ENCODE measurements around the gene LPP. TPM values are rescaled to one million over a fixed set of nuclear protein-coding genes. Genes with fewer than 3 reads are reported as not detected.

The LPP gene
- polyA plus RNA-seq, 3 donors: 14.1 to 23.2 (median 15.3) TPM

GRCh38 chr3:188431040-188431439 lies 277.1 kb downstream of the LPP start:
- Histone ChIP-seq H3K4me3 (replicated peaks in 1 of 3; ENCODE audit: low read depth in 2 of 3, low read length in 3 of 3) (peak overlapping the region in 1 of 3 experiments; percentile 15), H3K9ac (ENCODE audit: insufficient read depth, low read length, poor library complexity, severe bottlenecking) (no peak overlapping the region), H3K9me3 (replicated peaks in 1 of 2; ENCODE audit: control insufficient read depth in 1 of 2, insufficient read depth in 1 of 2, low read length in 2 of 2) (no peaks in the 10 kb centered on the region), H3K4me1 (ENCODE audit: control insufficient read depth in 1 of 2, insufficient read depth in 2 of 2, low read length in 2 of 2) (peaks cover 67 to 89% of the 10 kb centered on the region in 2 donors), H3K27me3 (ENCODE audit: control insufficient read depth in 2 of 2, insufficient read depth in 2 of 2, low read length in 2 of 2) (no peaks in the 10 kb centered on the region), H3K4me2 (replicated peaks; ENCODE audit: extremely low read depth, low read length, poor library complexity, severe bottlenecking) (no peak overlapping the region), H3K36me3 (replicated peaks in 1 of 2; ENCODE audit: control insufficient read depth in 1 of 2, insufficient read depth in 2 of 2, low read length in 2 of 2) (no peaks in the 10 kb centered on the region), H2AFZ (ENCODE audit: insufficient read depth, low read depth, low read length, poor library complexity, severe bottlenecking) (no peak overlapping the region), H3K27ac (ENCODE audit: low read depth in 1 of 2, low read length in 2 of 2) (peak overlapping the region; percentile 54 to 94), H4K20me1 (ENCODE audit: insufficient read depth, low read length) (no peaks in the 10 kb centered on the region), H3K79me2 (ENCODE audit: insufficient read depth, low read length) (peaks cover 5% of the 10 kb centered on the region)
- intact Hi-C loops (cut with micrococcal nuclease): loop anchor here (2.0 to 10.0 kb wide), 6 partner anchors 134 to 689 kb away; partner anchors contain the start of gene BCL6 (in 1 of the 2)
- no CpG with 5 or more reads among the region's 5 CpGs for WGBS (ENCODE audit: insufficient coverage)
- H3K27ac Mint-ChIP-seq: peak overlapping the region; percentile 98 to 100 (median 100)
- no peak for TF ChIP-seq CTCF (IDR thresholded peaks at IDR 0.05)
- peaks cover 71% of the 10 kb centered on the region for H3K4me1 Mint-ChIP-seq
- H3K36me3 Mint-ChIP-seq: peaks cover 12% of the 10 kb centered on the region in 2 donors
- no peaks in the 10 kb centered on the region for H3K27me3 Mint-ChIP-seq (ENCODE audit: low read depth in 3 of 3)
- peaks cover 2 to 11% (median 4%) of the 10 kb centered on the region in 7 donors for H3K9me3 Mint-ChIP-seq
- peak overlapping the region in 1 of 2 donors; percentile 48 for H3K4me3 Mint-ChIP-seq
- DNase-seq: peak in 1 of 3 donors; percentile 23

GRCh38 chr3:188431553-188431952 lies 277.6 kb downstream of the LPP start:
- Mint-ChIP-seq H3K27me3 (ENCODE audit: low read depth in 3 of 3) (no peaks in the 10 kb centered on the region), H3K4me1 (peaks cover 71% of the 10 kb centered on the region), H3K36me3 (peaks cover 14 to 15% of the 10 kb centered on the region in 2 donors), H3K4me3 (peak overlapping the region in 1 of 2 donors; percentile 64), H3K9me3 (peaks cover 0 to 10% (median 2%) of the 10 kb centered on the region in 7 donors), H3K27ac (peak overlapping the region; percentile 98 to 100 (median 100))
- intact Hi-C loops (cut with micrococcal nuclease): loop anchor here (2.0 to 10.0 kb wide), 6 partner anchors 134 to 689 kb away; partner anchors contain the start of gene BCL6 (in 1 of the 2)
- TF ChIP-seq CTCF (IDR thresholded peaks at IDR 0.05): no peak
- H3K4me3 ChIP-seq (replicated peaks in 1 of 3; ENCODE audit: low read depth in 2 of 3, low read length in 3 of 3): peak overlapping the region in 1 of 3 experiments; percentile 60
- no CpG with 5 or more reads among the region's 3 CpGs for WGBS (ENCODE audit: insufficient coverage)
- H3K27ac ChIP-seq (ENCODE audit: low read depth in 1 of 2, low read length in 2 of 2): peak overlapping the region; percentile 54 to 94
- H3K4me1 ChIP-seq (ENCODE audit: control insufficient read depth in 1 of 2, insufficient read depth in 2 of 2, low read length in 2 of 2): peaks cover 67 to 89% of the 10 kb centered on the region in 2 donors
- no peak overlapping the region for H2AFZ ChIP-seq (ENCODE audit: insufficient read depth, low read depth, low read length, poor library complexity, severe bottlenecking)
- no peaks in the 10 kb centered on the region for H3K27me3 ChIP-seq (ENCODE audit: control insufficient read depth in 2 of 2, insufficient read depth in 2 of 2, low read length in 2 of 2)
- H3K9me3 ChIP-seq (replicated peaks in 1 of 2; ENCODE audit: control insufficient read depth in 1 of 2, insufficient read depth in 1 of 2, low read length in 2 of 2): no peaks in the 10 kb centered on the region
- peak; percentile 80 to 95 (median 94) for DNase-seq
- H4K20me1 ChIP-seq (ENCODE audit: insufficient read depth, low read length): no peaks in the 10 kb centered on the region
- H3K36me3 ChIP-seq (replicated peaks in 1 of 2; ENCODE audit: control insufficient read depth in 1 of 2, insufficient read depth in 2 of 2, low read length in 2 of 2): no peaks in the 10 kb centered on the region
- H3K79me2 ChIP-seq (ENCODE audit: insufficient read depth, low read length): peaks cover 5% of the 10 kb centered on the region
- peak overlapping the region; percentile 53 for H3K4me2 ChIP-seq (replicated peaks; ENCODE audit: extremely low read depth, low read length, poor library complexity, severe bottlenecking)
- H3K9ac ChIP-seq (ENCODE audit: insufficient read depth, low read length, poor library complexity, severe bottlenecking): peak overlapping the region; percentile 25

Data from CD14-positive monocyte (primary cell).